C4-2B (cell line): Measurements from ENCODE around the gene NDUFB4.

Experiments used
- CTCF ChIP-seq: fragments of 450-650 bp; conservative IDR thresholded peaks from 2 replicates; pipeline ENCODE4 v1.5.1; 2017; ENCODE audit warnings: mild to moderate bottlenecking
- ZFX ChIP-seq: fragments of 450-650 bp; IDR thresholded peaks from 2 replicates; pipeline ENCODE4 v1.6.1; 2017

- TF ChIP-seq CTCF (no peak), ZFX (no peak)
Measured at GRCh38 chr3:120622457-120622856, 26.3 kb downstream of the NDUFB4 start.
